ENCODE data around the gene MAP3K14.

DNA sequence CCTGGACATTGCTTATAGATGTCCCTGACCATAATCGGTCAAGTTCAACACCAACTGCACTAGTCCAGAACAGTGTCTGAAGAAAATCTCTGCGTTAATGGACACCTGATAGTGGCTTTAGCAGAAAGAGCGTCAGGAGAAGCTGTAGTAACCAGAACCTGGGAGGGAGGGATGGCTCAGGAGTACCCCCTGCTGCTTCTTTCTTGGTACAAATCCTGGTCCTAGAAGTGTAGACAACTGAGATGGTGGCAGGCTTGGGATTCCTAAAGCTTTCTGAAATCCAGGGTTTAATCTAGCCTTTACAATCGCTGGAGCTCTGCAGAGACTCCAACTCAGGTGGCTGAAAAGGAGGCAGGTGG lies 5.4 kb downstream of the MAP3K14 start:
- TF ChIP-seq, protein P1, sequence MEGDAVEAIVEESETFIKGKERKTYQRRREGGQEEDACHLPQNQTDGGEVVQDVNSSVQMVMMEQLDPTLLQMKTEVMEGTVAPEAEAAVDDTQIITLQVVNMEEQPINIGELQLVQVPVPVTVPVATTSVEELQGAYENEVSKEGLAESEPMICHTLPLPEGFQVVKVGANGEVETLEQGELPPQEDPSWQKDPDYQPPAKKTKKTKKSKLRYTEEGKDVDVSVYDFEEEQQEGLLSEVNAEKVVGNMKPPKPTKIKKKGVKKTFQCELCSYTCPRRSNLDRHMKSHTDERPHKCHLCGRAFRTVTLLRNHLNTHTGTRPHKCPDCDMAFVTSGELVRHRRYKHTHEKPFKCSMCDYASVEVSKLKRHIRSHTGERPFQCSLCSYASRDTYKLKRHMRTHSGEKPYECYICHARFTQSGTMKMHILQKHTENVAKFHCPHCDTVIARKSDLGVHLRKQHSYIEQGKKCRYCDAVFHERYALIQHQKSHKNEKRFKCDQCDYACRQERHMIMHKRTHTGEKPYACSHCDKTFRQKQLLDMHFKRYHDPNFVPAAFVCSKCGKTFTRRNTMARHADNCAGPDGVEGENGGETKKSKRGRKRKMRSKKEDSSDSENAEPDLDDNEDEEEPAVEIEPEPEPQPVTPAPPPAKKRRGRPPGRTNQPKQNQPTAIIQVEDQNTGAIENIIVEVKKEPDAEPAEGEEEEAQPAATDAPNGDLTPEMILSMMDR (conservative IDR thresholded peaks at IDR 0.05): no peak
- TF ChIP-seq EZH2 (IDR thresholded peaks at IDR 0.05; ENCODE audit: low read depth): no peak
